Hematopoietic multipotent progenitor cell treated with erythropoietin and hydrocortisone succinate and interleukin-3 and kit ligand, for 6 days (in vitro differentiated cells): ENCODE data around the gene ACTG1.

Experiments
- DNase-seq: peaks from one replicate; pipeline ENCODE4 v3.0.0-alpha.2; 2015

Gene ACTG1

DNA sequence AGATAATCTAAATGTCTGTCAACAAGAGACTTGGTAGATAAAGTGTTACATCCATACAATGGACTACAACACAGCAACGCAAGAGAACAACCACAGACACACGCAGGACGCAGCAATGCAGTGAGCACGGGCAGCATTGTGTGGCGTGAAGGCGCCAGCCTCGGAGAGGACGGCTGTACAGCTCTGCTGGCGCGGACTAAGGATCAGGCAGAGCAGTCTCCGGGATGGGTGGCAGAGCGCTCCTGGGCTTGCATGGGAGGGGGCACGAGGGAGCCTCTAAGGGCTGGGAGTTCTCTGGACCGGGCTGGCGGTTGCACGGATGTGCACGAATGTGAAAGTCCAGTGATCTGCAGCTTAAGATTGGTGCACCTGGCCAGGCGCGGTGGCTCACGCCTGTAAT is 34.5 kb downstream of the ACTG1 start:
- DNase-seq, result no peak

DNA sequence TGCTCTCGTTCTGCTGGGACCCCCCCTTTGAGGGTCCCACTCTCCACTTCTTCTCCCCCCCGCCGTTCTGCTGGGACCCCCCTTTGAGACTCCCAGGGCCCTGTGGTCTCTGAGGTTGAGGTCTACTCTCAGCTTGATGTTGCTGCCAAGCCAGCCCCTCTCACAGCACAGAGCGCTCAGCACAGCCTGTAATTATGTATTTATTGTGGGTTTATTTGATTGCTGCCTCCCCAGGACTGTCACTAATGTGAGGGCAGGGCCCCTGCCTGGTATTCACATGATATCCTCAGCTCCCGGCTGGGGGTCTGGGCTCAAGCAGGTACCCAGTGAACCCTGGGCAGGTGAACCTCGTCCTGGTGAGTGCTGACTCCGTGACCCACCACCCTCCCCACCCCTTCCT is 35.4 kb downstream of the ACTG1 start:
- no peak for DNase-seq

DNA sequence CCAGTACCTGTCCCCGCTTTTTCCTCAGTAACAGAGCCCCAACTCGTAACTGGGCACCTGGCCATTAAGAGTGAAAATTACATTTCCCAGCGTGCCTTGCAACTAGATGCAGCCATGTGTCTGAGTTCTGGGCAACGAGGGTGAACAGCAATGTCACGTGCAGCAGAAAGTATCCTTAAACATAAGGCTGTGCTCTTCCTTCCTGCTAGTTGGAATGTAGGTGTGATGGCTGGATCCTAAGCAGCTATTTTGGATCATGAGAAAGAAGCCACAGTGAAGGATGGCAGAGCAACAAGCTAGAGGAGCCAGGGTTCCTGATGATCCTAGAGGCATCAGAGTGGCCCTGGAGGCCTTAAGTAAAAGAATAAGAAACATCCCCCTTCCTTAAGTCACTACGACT is 36.0 kb downstream of the ACTG1 start:
- no peak for DNase-seq

DNA sequence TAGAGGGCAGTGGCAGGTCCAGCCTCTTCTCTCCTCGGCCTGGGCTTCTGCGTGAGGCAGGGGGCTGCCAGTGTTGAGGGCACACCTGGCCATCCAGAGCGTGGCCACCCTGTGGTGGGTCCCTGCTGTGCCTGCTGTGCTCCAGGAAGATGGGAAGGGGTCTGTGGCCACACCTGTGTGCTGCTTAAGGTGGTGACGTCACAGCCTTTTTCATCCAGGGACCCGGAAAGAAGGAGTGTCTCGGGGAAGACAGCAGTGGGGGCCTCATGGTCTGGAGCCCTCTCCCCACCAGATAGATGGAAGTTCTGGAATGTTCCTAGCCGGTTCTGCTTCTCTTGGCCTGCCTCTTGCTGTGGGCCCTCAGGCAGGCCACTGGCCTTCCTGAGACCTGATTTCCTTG is 36.5 kb downstream of the ACTG1 start:
- DNase-seq, result no peak

DNA sequence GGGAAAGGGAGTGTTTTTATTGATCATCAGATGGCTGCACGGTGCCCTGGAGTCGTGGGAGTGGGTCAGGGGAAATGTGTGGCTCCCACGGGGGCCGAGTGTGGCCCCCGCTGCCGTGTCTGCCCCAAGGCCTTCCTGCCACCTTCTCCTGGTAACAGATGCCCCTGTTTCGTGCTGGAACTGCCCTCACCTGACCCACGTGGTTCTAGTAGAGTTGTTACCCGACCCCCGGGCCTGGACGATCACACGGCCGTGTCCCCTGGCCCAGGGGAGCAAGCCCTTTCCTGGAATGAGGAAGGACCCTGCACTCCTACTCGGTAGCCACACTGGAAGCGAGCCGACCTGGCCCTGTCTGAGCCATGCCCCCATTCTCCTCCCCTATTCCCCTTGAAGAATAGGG is 37.6 kb downstream of the ACTG1 start:
- DNase-seq, result no peak

DNA sequence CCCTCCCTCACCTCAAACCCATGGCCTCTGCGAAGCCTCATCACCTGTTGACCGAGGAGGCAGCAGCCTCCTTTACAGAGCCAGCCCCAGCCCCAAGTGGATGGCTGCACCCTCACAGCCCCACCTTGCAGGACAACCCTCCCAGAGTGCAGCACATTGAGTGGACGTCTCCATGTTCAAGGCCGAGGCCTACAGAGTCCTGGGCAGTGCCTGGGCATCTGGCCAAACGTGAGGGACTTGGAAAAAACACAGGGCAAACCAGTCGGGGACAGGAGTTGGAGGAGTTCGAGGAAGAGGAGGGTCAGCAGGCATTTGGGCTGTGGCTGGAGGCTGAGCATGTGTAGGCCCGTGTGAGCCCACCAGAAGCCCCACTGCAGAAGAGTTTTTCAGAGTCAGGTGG is 39.6 kb downstream of the ACTG1 start:
- DNase-seq, result no peak

DNA sequence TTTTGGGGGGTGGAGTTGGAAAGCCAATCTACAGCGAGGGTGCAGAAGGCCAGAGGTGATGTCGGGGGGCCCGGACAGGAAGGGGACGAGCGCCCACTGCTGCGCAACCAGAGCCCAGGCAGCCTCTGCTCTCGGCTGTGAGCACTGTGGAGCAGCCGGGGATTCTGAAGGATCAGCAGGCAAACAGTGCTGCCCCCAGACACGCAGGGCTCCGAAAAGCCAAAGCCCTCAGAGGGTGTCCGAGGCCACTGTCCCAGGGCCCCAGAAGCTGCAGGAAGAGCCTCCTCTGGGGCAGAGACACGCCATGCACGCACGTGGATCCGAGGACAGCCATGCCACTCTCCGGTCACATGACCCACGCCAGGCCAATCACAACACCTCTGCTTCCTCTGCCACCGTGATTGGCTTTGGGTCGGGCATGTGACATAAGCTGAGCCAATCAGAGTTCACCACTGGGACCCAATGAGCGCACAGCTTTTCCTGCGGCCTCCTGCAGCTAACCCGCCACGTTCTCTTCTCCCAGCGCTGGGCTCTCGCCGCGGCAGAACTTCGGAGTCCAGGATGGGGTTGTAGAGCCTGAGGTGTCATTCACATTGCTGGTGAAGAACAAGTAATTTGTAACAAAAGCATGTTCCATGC is 40.7 kb downstream of the ACTG1 start:
- no peak for DNase-seq

DNA sequence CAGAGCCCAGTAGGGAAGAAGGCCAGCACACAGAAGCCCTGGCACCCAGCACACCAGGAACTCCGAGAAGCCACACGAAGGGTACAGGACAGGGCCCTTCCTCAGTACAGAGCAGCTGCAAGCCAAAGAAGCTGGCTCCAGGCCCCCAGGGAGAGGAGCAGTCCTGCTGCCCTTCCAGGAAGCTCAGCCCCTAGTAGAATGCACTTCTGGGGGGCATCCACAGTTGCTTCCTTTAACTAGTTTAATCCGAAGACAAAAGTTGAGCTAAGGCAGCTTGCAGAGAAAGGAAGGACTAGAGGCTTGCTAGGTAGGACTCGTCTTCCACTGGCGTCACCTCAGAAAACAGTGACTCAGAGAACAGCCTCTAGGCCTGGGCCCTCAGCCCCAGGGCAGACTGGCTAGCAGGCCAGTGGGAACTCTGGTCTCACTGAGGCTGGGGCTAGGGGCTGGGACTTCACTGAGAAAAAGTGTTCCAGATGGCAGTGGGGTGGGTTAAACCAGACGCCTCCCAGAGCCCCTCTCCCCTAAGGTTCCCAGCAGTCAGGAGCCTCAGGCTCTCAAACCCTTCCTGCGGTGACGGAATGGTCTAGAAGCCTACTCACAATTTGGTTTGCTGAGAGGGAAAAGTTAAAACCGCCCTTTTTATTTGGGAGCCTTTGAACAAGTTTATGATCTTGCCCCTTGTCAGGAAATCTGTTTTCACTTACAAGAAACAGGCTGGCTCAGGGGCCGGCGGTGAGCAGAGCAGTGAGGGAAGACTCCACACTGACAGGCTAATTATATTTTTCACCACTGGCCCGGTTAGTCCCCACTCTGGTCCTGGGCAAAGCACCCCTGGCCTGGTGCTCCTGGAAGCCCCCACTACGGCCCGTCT is 41.4 kb downstream of the ACTG1 start:
- DNase-seq, result no peak

DNA sequence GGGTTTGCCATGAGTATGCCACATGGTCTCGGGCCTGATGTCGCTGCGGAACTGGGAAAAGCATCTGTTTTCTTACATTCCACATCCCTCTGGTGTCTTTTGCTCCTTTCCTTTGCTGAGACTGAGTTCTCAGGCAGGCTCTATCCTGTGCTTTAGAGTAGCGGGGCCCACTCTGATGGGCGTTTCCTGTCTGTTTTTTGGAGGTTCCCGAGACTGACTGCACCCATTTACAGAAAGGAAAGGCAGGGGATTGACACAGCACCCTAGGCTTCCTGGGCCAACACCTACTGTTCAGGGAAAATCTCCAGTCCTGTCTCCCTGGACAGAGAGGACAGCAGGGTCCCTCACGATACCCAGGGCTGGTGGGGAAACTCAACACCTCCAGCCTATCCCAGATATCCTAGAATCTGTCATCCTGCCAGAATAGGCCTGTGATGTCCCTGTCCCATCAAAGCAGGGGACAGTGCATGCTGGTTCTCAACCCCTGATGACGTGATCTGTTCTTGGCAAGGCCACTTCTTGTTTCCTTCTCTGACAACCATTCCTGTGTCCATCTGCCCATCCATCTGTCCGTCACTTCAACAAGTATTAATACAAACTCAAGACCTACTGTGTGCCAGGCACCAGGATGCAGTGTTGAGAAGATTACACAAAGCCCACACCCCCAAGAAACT is 42.2 kb downstream of the ACTG1 start:
- DNase-seq, result no peak

DNA sequence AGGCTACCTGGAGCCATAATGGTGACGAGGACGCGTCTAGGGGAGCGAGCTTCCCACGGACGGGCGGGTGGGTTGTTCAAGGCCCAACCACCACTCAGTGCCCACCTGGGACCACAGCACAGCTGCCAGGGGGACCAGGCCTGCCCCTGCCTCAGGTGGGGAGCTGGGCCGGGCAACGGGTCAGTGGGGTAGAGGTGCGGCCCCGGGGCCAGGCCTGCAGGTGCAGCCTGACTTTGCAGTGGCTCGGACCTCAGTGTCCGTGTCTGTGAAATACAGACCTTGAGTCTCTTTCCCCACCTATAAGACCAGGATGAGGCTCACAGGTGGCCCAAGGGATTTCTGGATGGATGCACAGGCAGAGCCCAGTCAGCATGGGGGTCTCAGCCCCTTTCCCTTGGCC is 43.3 kb downstream of the ACTG1 start:
- DNase-seq, result no peak

DNA sequence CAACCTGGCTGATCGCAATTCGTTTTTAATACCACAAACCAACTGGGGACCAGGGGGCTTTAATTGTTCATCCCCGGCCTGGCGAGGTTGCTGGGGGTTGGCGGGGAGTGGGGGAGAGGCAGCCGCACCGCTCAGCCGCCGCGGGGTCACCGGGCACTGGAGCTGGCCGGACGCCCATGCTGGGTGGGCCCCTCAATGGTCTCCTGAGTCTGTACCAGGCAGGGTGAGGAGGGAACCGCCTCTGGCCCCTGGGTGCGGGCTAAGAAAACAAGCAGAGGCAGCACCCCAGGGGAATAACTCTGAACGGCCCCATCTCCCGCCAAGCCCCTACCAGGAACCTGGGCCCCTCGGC is 43.9 kb downstream of the ACTG1 start:
- no peak for DNase-seq

DNA sequence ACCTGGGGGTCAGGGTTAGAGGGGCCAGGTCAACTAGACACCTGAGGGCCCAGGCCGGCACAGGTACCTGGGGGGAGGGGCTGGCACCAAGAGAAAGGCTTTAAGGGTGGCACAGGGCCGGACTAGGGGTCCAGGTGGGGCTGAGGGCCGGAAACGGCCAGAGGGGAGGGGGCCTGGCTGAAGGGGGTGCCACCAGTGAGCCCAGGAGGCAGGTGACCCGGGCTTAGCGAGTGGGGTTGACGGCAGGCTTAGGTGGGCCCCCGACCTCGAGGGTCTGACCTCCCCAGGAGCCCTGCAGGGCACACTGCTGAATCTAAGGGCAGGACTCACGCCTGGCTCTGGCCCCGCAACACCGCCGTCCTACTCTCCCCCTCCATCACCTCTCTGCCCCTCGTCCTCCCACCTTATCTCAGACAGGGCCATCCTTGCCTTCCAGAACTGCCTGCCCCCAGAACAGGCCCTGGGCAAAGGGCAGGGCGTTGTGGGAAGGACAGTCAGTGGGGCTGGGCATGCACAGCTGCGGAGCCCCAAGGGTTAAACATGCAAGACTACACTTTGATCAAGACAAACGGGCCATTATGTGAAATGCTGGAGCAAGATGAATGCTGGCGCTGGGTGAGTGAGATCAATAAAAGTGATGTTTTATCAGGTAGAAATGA is 44.4 kb downstream of the ACTG1 start:
- DNase-seq, result no peak

DNA sequence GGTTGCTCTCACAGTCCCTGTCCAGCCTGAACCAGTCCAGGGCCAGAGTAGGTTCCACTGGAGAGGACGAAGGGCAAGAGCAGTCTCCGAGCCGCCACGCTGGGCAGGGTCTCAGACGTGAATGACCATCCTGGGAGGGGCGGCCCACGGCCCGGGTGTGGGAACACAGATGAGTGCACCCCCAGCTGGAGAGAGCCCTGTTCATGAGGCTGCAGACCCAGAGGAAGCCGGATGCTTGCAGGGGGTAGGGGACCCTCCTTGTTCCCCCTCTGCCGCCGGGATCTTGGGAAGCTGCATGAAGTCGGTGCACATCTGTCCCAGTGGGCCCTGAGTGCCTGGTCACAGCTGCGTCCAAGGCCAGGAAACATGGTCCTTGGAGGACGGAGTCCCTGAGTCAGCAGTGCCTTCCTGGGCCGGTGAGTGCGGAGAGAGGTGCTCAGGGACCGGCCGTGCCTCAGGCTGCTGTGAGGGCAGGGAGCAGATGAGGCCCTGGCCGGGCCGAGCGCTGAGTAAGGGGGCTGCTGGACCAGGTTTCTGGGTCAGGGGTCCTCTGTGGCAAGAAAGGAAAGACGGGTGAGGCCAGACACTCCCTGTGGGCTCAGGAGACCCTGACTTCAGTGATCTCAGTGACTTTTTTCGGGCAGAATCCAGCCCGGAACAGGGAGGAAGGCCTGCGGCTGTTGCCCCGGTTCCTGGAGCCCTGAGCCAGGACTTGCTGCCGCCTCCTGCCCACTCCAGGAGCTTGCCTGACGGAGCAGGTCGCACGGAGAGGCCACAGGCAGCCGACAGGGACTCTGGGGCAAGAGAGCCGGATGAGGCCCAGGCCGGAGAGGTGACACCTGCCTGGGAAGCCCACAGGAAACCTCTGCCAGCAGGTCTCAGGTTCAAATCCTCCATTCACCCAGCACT is 45.8 kb downstream of the ACTG1 start:
- DNase-seq, result no peak

DNA sequence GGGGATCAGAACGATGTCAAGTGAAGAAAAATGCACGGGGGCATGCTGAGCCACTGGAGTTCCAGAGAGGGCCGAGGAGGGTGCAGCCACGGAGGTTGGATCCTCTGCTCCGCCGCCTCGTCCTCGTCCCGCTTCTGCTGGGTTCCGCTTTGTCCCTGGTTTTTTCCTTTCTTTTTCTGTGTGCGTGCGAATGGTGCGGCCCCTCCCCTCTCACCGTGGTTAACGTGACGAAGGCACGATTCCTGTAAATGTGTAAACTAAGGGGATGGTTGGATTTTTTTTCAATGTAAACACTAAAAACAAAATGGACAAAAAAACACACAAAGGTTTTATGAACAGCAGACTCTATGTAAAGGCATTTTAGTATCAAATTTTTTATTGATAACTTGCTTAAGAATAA is 46.7 kb downstream of the ACTG1 start:
- no peak for DNase-seq

DNA sequence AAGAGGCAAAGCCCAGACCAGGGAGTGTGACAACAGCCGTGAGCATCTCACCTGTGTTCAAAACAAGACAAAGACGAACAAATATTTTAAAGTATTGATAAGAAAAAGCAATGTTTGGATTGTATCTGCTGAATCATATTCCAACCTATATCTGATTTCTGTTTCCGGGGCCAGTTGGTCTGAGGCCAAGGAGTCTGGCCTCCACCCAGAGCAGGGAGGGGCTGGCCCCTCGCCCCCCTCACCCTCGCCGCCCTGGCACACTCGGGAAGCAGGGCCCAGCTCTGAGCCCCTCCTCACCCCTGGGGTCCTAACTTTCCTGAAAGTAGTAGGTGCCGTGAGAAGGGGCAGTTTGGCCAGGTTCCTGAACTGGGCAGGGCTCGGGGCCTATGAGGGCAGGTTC is 48.0 kb downstream of the ACTG1 start:
- DNase-seq, result no peak

DNA sequence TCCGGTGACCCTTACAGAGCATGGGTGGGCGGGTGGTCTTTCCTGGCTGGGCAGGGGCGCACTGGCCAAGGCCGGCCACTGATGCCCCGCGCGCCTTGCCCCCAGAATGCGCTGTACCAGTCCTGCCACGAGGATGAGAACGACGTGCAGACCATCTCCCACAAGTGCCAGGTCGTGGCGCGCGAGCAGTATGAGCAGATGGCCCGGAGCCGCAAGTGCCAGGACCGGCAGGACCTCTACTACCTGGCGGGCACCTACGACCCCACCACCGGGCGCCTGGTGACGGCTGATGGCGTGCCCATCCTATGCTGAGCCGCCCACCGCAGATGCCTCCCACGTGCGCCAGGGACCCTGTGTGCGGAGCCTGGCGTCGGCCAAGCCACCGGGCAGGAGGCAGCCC is 49.1 kb downstream of the ACTG1 start:
- no peak for DNase-seq

DNA sequence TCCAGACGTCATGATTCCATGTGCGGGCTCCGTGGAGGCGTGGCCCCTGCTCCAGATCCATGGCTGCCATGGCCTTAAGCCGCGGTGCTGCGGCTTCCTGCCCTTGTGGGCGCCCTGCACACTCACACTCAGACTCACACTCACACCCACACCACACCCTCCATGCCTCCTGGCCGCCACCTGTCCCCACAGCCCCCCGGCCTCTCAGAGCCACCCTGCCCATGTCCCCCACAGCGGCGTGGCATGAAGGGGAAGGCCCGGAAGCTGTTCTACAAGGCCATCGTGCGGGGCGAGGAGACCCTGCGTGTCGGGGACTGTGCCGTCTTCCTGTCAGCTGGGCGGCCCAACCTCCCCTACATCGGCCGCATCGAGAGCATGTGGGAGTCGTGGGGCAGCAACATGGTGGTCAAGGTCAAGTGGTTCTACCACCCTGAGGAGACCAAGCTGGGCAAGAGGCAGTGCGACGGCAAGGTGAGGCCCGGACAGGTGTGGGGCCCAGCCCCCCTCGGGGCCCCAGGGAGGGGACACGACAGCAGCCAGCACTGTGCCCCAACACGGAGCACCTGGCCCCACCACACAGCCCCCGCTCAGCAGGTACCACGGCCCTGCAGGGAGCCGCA is 50.0 kb downstream of the ACTG1 start:
- DNase-seq, result no peak

DNA sequence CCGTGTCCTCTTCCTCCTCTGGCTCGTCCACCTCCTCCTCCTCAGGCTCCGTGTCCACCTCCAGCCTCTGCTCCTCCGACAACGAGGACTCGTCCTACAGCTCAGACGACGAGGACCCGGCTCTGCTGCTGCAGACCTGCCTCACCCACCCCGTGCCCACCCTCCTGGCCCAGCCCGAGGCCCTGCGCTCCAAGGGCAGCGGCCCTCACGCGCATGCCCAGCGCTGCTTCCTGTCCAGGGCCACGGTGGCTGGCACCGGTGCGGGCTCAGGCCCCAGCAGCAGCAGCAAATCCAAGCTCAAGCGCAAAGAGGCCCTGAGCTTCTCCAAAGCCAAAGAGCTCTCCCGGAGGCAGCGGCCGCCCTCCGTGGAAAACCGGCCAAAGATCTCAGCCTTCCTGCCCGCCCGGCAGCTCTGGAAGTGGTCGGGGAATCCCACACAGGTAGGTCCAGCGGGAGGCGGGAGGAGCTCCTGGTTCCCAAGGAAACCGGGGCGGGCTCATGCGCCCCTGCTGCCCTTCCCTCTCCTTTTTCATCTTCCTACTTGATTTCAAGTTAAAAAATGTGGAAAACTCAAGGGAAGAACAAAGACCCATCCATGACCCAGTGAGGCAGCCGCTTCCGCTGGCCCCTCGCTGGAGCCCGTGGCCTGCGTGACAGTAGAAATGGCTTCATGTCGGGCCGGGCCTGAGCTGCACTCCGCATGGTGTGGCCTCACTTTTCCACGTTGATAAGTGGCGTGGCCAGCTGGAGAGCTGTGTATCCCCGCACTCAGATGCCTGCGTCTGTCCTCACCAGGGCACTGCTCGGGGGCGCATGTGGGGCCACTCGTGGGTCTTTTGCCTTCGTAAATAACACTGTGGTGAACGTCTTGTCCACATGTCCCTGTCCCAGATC is 50.7 kb downstream of the ACTG1 start:
- no peak for DNase-seq

DNA sequence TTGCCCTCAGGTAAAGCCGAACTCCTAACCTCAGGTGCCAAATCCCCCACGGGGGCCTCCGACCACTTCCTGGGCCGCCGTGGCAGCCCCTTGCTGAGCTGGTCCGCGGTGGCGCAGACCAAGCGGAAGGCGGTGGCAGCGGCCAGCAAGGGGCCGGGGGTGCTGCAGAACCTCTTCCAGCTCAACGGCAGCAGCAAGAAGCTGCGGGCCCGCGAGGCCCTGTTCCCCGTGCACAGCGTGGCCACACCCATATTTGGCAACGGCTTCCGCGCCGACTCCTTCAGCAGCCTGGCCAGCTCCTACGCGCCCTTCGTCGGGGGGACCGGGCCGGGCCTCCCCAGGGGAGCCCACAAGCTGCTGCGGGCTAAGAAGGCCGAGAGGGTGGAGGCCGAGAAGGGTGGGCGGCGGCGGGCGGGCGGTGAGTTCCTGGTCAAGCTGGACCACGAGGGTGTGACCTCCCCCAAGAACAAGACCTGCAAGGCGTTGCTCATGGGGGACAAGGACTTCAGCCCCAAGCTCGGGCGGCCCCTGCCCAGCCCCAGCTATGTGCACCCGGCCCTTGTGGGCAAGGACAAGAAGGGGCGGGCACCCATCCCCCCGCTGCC is 51.6 kb downstream of the ACTG1 start:
- DNase-seq, result no peak
